Activated CD8-positive, alpha-beta memory T cell treated with anti-CD3 and anti-CD28 coated beads, Interleukin-2, amount 50 U/mL, for 24 hours (primary cell): ENCODE data around the gene MET.
"Not testable (repeated sequence)": the region's sequence is repeated elsewhere in the genome, so short reads cannot be mapped to it uniquely, and the experiment has no call there.

Experiments used
- DNase-seq: peaks from one replicate; pipeline ENCODE4 v3.0.0-alpha.2; 2020; ENCODE audit errors: extremely low read depth

The MET gene

DNA sequence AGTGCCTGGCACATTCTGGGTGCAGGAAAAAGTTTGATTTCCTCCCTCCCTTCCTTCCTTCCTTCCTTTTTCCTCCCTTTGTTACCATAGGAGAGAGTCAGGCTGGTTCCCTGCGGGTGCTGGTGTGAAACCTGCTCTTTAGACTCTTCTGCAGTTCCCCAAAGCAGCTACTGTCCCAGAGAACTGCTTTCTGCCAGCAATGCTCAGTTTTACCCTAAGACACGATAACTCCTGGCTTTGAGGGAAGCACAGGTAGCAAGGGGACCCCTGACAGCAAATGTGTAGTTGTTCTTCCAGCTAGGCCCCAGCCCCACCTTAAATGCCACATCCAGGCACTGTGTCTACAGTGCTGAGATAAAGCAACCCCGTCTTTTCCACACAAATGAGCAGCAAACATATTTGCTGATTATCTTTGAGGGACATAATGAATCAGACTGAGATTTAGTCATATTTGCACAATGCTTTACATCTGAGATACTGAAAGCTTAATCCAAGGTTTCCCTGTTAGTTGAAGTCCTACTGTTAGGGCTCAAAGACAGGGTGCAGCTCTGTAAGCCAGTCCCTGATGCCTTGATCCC lies 55.5 kb downstream of the MET start:
- DNase-seq: no peak

DNA sequence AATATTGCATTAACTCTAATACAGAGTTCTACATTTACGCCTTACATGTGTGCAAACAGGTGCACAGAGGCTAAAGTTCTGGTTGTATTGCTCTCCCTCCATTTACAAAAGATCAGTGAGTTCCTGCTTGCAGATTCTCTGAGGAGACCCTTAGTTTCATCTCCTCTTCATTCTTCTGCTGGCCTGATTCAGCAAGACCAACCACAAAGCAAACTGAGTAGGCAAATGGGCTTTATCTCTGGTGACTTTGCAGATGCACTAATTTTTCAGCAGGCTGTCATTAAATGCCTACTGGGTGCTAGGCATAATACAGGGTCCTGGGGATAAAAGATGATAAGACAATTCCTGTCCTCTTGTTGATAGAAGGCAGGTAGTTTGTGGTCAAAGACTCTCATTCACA lies 56.4 kb downstream of the MET start:
- no peak for DNase-seq

DNA sequence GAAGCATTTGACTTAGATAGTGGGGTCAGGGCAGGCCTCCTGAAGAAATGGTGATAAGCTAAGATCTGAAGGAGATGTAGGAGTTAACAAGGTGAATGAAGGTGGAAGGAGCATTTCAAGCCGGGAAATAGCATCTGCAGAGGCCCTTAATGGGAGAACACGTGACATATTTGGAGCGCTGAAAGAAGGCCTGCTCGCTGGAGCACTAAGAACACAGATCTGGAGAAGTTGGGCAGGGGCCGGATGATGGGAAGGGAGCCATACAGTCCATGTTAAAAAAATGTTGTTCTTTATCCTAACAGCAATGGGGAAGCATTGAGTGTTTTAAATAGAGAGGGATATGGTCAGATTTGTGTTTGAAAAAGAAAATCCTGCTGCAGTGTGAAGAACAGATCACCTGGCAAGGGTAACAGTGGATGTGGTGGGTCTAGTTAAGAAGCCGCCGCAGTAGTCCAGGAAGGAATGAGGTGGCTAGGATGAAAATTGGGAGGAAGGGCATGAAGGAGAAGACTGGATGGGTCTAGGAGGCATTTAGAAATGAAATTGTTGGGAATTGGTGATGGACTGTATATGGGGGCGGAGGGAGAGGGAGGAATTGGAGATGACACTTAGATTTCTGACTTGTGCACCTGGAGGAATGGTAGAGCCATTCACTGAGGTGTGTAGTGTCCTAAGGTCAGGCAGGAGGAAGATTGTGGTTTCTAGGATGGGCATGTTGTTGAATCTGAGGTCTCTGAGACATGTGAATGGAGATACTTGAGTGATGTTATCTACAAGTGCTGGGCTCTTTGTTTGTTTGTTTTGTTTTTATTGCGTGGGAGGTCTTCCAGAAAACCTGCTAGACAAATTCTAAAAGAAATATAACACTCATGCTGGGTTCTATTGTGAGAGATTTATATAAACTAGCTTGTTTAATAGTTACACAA lies 58.4 kb downstream of the MET start:
- no peak for DNase-seq

DNA sequence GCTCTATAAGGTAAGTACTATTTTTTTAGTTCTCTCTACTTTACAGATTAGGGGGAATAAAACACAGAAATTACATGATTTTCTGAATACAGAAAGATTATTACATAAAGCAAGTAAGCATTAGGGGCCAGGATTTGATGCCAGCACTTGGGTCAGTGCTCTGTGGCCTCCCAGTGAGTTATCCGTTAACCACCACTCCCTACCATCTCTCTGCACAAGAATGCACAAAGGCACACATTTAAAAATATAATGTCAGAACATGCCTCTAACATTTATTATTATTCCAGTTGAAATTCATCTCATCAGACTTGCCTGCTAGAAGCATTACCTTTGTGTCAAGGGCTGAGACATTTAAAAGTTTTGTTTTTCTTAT lies 59.0 kb downstream of the MET start:
- no peak for DNase-seq

DNA sequence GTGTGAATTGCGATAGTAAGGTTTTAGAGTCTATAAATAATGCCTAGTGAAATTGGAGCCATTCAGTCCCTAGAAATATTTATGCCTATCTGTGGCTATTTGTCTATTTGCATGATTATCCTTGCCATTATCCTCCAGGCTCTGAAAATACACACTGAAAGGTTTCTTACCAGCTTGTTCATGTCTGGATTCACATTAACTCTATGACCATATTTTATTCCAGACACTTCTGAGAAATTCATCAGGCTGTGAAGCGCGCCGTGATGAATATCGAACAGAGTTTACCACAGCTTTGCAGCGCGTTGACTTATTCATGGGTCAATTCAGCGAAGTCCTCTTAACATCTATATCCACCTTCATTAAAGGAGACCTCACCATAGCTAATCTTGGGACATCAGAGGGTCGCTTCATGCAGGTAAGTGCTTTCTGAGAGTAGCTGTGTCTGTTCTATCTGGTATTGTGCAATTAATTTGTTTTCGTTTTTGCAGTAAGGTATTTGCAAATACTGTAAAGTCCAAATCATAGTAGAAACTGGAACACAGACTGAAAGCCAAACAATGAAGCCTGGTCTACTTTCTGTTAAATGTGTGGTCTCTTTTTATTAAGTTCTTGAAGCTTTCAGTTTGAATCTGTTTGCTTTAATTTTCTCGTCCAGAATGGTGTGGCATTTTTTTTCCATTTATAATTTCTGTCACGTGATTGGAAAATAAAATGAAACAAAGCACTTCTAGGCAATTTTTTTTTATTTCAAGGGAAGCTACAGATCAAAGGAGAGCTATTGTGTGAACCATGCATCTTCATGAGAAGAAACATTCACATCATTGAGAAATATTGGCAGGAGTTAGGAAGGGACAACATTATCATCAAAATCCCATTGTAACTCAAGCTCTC lies 59.7 kb downstream of the MET start:
- no peak for DNase-seq

DNA sequence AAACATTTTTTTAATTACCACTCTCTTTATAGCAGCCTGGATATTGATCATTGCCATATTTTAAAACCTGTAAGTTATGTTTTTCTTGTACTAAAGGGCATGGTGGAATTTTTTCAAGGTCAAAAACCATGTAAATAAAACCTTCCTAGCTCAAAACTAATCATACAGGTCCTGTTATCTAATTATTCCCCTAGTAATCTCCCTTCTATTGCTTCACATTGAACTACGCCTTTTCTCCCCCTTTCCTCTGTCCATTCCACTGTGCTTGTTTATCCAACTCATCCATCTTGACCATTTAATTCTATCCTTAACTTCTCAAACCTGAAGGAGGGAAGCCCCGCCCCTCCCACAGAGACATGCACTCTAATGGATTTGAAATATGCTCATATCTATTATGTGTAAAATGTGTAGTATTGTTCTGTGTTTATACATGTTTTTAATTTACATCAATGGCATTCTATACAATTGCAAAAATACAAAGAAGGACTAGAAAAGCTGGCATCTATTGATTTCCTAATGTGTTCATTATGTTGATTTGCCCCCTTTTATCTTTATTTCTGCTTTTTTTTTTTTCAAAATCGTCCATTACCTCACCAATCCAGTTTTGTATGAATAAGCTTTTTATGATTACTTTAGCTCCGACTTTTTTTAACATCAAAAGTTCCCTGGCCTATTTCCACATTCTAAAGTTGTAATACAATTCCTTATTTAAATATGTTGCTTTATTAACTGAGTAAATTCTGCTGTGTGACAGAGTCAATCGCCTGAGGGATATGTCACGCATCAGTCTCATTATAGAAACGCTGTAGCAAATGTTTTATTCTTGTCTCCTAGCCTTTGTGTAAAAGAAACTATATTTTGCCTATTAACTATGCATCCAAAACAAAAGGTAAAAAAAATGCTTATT lies 61.0 kb downstream of the MET start:
- DNase-seq: no peak

DNA sequence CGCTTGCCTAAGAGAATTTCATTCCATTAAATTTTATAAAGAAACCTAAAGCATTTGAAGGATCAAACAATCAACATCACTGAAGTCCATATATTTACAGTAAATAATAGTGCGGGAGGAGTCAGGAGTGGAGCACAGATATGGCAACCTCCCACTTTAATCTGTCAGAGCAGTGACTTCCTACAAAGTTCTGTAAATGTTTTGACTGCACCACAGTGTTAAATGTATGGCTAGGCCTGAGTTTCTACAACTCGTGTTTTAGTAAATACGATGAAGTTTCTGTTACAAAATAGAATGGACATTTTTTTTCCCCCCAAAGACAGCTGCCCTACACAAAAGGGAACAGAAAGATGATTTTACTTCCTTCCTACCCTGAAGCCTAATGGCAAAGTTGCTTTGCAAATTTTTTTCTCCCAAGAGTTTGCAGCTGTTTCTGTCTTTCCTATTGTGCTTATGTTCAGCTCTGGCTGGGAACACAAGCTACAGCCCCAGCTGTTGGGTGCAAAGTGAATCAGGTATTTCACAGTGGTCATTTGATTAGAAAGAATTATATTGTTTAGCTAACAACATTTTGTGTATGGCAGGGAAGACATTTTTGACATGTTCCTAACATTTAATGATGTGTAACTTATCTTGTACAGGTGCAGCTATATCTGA lies 62.1 kb downstream of the MET start:
- DNase-seq: no peak

DNA sequence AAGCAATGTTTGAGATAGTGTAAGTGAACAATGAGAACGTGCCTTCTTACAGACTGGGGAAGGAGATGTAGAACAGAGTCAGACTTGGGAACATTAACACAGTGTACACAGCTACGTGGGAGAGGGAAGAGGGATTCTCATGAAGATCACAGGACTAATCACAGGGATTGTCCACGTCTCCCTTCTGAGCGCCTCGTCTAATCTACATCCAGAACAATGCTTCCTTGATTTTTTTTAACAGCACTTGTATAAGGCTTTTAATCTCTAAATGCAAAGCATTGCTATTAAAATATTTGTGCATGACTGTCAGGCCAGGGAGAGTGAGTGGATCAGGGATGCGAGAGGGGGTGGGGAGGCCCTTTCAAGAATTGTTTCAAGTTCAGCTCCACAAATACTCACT lies 62.7 kb downstream of the MET start:
- DNase-seq: no peak

DNA sequence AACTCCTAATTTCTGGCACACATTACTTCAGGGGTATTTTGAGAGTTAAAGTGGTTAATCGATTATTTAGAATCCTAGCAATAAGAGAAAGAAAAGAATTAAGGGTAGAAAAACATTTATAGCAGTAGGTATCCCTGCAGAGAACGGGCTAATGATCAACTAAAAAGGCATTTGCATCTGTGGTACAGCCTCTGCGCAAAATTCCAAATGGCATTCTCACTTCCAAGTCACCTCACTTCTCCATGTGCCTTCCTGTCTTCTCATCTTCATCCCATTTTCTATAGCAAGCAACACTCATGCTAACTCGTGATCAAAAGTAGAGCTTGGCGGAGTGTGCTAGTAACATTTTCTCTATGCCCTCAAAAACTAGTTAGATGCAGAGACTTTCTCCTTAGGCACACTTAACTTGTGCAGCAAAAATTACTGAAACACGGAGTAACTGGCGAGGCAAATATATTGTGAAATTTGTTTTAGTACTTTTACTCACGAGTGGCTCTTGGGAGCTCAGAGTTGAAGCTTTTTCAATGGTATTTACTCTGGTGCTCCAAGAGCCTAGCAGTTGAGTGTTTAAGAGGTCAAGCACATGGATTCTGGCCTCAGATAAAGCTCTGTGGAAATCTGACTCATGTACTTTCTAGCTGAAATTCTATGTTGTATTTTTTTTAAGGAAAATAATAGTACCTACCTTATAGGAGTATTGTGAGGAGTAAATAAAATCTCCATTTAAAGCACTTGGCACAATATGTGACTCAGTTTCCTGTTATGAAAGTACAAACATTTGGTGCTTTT lies 65.1 kb downstream of the MET start:
- no peak for DNase-seq

DNA sequence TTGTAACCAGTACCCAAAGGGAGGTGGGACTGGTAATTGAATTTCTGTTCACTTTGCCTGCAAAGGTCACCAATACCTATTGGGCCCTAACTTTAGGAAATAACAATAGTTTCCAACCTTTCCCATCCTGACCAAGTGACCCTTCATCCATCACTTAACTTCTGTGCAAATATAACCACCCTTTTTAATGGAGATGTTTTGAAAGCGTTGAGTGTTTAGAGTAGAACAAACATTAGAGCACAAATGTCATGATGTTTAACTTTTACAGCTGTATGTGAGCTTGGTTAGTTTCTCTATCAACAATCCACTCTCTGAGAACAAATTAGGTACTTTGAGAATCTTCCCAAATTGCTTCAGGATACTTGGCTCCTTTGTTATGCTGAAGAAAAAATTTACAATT lies 66.4 kb downstream of the MET start:
- DNase-seq: no peak

DNA sequence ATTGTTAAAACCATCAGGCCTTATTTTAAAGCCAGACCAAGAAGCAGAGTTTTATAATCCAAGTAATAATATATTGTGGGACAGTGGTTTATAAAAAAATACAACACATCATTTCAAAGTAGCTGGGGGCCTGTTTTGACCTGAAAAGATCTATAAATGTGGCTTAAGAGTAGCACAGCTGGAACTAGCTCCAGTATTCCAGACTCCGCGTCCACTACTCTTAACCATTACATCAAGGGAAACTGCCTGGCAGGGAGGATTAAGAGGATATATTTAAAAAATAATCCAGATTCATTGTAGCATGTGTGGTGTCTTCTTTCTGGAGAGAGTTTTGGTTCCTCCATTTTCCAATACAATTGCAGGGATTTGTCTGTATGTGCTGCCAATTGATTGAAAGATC lies 67.3 kb downstream of the MET start:
- no peak for DNase-seq

DNA sequence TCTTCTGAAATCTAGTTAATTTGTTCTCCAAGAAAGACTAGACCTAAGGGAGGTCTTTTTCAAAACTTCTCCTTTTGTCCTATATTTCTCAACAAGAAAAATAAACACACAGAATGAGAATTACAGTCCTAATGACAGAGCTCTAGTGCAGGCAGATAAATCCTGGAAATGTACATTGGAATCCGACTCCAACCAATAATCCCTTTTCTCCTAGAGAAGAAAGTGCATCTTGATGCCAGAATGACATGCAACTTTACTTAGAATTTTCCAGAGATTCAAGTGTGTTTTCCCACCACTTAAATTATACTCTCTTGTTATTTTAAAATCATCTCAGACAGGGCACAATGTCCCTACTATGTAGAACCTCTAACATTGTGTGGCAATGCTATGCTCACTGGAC lies 68.2 kb downstream of the MET start:
- no peak for DNase-seq

DNA sequence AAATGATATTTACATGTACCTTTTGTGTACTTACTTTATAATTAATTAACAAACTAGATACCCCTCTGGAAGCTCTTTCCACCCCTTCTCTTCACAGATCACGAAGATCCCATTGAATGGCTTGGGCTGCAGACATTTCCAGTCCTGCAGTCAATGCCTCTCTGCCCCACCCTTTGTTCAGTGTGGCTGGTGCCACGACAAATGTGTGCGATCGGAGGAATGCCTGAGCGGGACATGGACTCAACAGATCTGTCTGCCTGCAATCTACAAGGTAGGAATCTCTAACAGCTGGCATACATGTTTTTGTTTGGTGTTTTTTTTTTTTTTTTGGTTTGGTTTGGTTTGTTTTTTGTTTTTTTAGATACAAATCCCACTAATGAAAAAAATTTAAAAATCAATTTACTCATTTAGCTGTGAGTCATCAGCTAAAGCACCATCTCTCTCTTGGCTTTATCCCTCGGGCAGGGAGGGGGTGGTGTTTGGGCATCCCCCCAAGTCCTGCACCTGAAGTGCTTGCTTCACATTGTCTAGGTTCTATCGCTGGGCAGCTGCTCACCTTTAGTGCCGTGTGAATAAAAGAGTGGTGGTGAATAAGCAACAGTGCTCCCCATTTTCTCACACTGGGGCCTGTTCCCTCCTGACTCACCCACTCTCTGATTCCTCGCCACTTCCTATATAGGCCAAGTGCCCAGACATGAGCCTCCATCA lies 68.9 kb downstream of the MET start:
- DNase-seq: no peak

DNA sequence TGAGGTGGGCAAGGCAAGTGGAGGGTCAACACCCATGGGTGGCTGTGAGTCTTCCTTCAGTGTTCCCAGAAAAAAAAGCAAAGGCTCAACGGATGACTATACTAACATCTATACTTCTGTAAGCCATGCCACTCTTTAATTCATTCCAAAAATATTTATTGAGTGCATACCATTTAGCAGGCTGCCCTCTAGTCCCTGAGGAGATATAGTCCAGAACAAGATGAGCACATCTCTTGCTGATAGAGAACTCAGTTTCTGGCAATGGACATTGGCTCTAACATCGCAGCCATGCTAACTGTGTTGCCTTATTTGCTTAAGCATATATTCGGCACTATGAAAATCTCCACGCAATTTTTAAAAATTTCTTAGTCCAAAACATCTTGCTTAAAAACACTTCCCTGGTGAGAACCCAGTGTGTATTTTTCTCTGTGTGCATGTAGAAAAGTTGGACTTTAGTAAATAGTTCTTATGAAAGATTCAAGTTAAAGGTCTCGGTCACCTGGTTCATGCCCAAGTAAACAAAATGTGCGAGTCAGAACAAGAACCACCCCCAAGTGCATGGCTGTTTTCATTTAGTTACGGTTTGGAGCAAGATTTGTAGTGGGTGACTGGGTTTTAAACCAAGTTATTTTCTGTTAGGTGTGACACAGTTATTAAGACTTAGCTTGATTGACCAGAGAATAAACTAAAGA lies 69.8 kb downstream of the MET start:
- DNase-seq: no peak

DNA sequence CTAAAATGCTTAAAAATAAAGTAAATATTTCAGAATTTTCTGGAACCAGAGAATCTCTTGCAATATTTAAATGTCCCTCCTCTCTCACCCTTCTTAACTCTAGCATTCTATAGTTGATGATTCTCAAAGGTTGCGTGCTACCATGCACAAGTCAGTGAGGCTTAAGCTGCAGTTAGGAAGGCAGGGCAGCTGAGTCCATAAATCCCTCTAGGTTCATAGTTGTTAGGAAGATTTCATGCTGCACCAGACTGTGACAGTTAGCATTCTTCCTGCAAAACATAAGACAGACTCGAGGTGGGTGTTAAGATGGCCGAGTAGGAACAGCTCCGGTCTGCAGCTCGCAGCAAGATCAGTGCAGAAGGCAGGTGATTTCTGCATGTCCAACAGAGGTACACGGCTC lies 70.6 kb downstream of the MET start:
- no peak for DNase-seq

DNA sequence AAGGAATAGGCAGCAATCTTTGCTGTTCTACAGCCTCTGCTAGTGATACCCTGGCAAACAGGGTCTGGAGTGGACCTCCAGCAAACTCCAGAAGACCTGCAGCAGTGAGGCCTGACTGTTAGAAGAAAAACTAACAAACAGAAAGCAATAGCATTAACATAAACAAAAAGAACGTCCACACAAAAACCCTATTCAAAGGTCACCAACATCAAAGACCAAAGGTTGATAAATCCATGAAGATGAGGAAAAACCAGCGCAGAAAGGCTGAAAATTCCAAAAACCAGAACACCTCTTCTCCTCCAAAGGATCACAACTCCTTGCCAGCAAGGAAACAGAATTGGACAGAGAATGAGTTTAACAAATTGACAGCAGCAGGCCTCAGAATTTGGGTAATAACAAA lies 71.8 kb downstream of the MET start:
- not testable (repeated sequence) for DNase-seq

DNA sequence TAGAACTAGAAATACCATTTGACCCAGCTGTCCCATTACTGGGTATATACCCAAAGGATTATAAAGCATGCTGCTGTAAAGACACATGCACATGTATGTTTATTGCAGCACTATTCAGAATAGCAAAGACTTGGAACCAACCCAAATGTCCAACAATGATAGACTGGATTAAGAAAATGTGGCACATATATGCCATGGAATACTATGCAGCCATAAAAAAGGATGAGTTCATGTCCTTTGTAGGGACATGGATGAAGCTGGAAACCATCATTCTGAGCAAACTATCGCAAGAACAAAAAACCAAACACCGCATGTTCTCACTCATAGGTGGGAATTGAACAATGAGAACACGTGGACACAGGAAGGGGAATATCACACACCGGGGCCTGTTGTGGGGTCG lies 74.4 kb downstream of the MET start:
- not testable (repeated sequence) for DNase-seq

DNA sequence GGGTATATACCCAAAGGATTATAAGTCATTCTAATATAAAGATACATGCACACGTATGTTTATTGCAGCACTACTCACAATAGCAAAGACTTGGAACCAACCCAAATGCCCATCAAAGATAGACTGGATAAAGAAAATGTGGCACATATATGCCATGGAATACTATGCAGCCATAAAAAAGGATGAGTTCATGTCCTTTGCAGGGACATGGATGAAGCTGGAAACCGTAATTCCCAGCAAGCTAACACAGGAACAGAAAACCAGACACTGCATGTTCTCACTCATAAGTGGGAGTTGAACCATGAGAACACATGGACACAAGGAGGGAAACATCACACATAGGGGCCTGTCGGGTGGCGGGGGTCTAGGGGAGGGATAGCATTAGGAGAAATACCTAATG lies 79.1 kb downstream of the MET start:
- DNase-seq: not testable (repeated sequence)
